Right ventricle myocardium inferior (tissue), 1 donor: Measurements from ENCODE around the gene KIRREL2. TPM values are rescaled to one million over a fixed set of nuclear protein-coding genes. Genes with fewer than 3 reads are reported as not detected.
"Not testable (repeated sequence)": the region's sequence is repeated elsewhere in the genome, so short reads cannot be mapped to it uniquely, and the experiment has no call there.

Source experiments
- ATAC-seq: fragments of 200-7000 bp; cut with Tn5 transposase; one replicate; pipeline ENCODE4 v1.9.1; 2020; ENCODE audit warnings: mild to moderate bottlenecking, moderate library complexity
- DNase-seq: peaks from one replicate; pipeline ENCODE4 v3.0.0; 2021; ENCODE audit errors: missing footprints
- intact Hi-C: fragments of 100-400 bp; cut with DNase I; formaldehyde crosslinking; loops from one replicate; pipeline ENCODE4 v1.11.0; 2022
- total RNA-seq: library from RNA; stranded (reverse); fragmentation: NEBNext Ultra II Directional; extraction: Animal tissue kit (Norgen Biotek cat#: 25700); gene quantifications from one replicate; pipeline ENCODE4 v1.2.1, GENCODE V29; 2021
- donor health status: DM: no; HTN: yes; CAD: no; lungs with severe emphysema.

Gene KIRREL2
- total RNA-seq, 1 donor from 2014 or later, result not detected

- intact Hi-C loops, result no loop called here
- DNase-seq, result peak; percentile 46
- ATAC-seq, result no peak
Observed at GRCh38 chr19:35889370-35890112, 32.8 kb downstream of the KIRREL2 start.

- peak; percentile 50 for DNase-seq
- intact Hi-C loops, result no loop called here
- ATAC-seq, result no peak
Observed at GRCh38 chr19:35890113-35890650, 33.5 kb downstream of the KIRREL2 start.

GRCh38 chr19:35891819-35892218 lies 35.1 kb downstream of the KIRREL2 start:
- intact Hi-C loops, DNase-seq, ATAC-seq: not testable (repeated sequence)

- no peak for DNase-seq
- intact Hi-C loops, result no loop called here
- ATAC-seq, result no peak
Observed at GRCh38 chr19:35894342-35894741, 37.6 kb downstream of the KIRREL2 start.

GRCh38 chr19:35895911-35896642 lies 39.4 kb downstream of the KIRREL2 start:
- no peak for ATAC-seq
- intact Hi-C loops, result loop anchor here (5.0 kb wide), 1 partner anchor 36 kb away; no protein-coding TSS in a partner anchor
- no peak for DNase-seq

GRCh38 chr19:35896643-35897040 lies 39.9 kb downstream of the KIRREL2 start:
- intact Hi-C loops, result loop anchor here (5.0 kb wide), 1 partner anchor 36 kb away; no protein-coding TSS in a partner anchor
- ATAC-seq (no peak), DNase-seq (no peak)

GRCh38 chr19:35897706-35898451 lies 41.2 kb downstream of the KIRREL2 start:
- ATAC-seq, result no peak
- intact Hi-C loops, result loop anchor here (5.0 kb wide), 1 partner anchor 34 kb away; no protein-coding TSS in a partner anchor
- DNase-seq, result no peak

- DNase-seq, result no peak
- ATAC-seq, result no peak
- intact Hi-C loops, result loop anchor here (5.0 kb wide), 1 partner anchor 34 kb away; no protein-coding TSS in a partner anchor
Observed at GRCh38 chr19:35898499-35898809, 41.7 kb downstream of the KIRREL2 start.

GRCh38 chr19:35899547-35900214 lies 43.0 kb downstream of the KIRREL2 start:
- ATAC-seq (peak; percentile 86), DNase-seq (peak; percentile 93)
- intact Hi-C loops, result loop anchor here (5.0 kb wide), 1 partner anchor 33 kb away; no protein-coding TSS in a partner anchor

- DNase-seq (no peak), ATAC-seq (no peak)
- intact Hi-C loops, result no loop called here
Observed at GRCh38 chr19:35901055-35901644, 44.4 kb downstream of the KIRREL2 start.

- intact Hi-C loops, result no loop called here
- no peak for ATAC-seq
- DNase-seq, result no peak
Observed at GRCh38 chr19:35901854-35902661, 45.3 kb downstream of the KIRREL2 start, which contains the start of gene HCST. TSS of gene HCST (plus strand) at chr19:35902529. CDS start at chr19:35902594, 65 bp downstream.

- no peak for DNase-seq
- ATAC-seq, result no peak
Observed at GRCh38 chr19:35902870-35903475, 46.3 kb downstream of the KIRREL2 start.

GRCh38 chr19:35903550-35904179 lies 47.0 kb downstream of the KIRREL2 start:
- peak; percentile 95 for DNase-seq
- intact Hi-C loops, result no loop called here
- peak; percentile 25 for ATAC-seq

More at GRCh38 chr19:35902870-35903475, 46.3 kb downstream of the KIRREL2 start:
- intact Hi-C loops, result no loop called here

- DNase-seq (no peak), ATAC-seq (no peak)
- intact Hi-C loops, result no loop called here
Observed at GRCh38 chr19:35904311-35905068, 47.8 kb downstream of the KIRREL2 start.

GRCh38 chr19:35905178-35905727 lies 48.5 kb downstream of the KIRREL2 start:
- no peak for DNase-seq
- intact Hi-C loops, result no loop called here
- no peak for ATAC-seq
